Airway epithelial cell (primary cell): ENCODE data around the gene OR4K13. TPM values are rescaled to one million over a fixed set of nuclear protein-coding genes. Genes with fewer than 3 reads are reported as not detected.

Source experiments
- total RNA-seq: library from RNA; depleted of rRNA; stranded (reverse); fragments of >200 nt; gene quantifications from 2 replicates; pipeline ENCODE4 v1.2.3, GENCODE V29; 2015

The OR4K13 gene, protein sequence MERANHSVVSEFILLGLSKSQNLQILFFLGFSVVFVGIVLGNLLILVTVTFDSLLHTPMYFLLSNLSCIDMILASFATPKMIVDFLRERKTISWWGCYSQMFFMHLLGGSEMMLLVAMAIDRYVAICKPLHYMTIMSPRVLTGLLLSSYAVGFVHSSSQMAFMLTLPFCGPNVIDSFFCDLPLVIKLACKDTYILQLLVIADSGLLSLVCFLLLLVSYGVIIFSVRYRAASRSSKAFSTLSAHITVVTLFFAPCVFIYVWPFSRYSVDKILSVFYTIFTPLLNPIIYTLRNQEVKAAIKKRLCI
- not detected in 2 replicates for total RNA-seq

DNA sequence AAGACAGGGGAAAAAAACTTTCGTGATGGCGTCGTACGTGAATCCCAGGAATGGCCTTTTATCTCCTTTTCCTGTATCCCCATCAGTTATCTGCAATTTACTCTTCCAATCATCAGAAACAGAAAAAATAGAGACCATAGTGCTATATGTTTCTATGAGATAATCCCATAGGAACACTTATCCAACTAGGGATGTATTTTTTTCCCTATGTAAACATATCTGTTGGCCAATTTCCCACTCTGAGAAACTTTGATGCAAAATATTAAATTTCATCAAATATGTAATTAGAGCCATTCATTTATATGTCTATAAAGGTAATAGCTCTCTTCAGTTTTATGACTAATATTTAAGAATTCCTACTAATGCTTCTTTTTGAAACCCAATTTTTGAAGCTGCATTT is at the start of gene OR4K13:
OR4K13 (minus strand) TSS at position 101 of the 400 bp plus-strand sequence. CDS start 1,280 bp downstream, outside the sequence.

DNA sequence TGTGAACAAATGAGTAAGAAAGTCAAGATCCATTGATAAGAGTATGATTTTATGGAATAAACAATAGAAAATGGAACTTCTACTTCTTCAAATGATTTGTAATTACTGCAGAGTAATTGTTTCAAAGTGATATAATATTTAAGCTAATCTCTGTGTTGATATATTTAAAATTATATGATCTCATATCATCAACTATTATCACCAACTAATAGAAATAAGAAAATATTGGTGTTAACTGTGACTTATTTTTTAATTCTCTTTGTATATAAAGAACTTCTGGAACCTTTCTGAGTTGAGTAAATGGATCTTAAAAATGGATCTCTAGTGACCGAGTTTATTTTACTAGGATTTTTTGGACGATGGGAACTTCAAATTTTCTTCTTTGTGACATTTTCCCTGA is 23.9 kb upstream of the OR4K13 start, which contains the start of gene OR4L1:
OR4L1 (plus strand) TSS at position 301 of the 400 bp plus-strand sequence; CDS start at position 301, 0 bp downstream.

DNA sequence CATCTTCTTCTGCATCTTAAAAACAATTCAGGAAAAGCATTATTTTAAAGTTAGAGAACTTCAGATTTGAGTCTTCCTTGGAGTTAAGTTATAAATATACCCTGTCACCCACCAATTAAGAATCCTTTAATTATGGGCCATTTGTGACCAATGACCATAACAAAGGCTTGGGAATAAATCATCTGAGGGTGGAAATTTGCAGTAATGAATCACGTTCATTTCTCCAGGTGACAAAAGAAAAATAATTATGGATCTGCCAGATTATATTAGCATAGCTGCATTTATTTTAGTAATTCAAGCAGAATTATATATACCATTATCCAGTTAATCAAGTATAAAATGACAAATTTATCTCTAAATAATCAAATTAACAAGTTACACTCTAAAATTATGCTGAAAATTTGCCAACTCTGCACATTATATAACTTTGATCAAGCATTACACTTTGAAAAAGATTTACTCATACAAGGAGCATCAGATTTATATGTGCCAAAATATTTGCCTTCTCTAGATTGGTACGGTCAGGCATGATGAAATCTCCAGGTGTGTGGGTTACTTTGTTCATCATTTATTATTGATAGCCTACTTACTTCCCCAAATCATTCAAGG is 16.5 kb downstream of the OR4K13 start, which contains the start of gene OR4K14:
OR4K14 (minus strand) TSS at position 51 of the 609 bp plus-strand sequence. CDS start 4,114 bp downstream, outside the sequence.

DNA sequence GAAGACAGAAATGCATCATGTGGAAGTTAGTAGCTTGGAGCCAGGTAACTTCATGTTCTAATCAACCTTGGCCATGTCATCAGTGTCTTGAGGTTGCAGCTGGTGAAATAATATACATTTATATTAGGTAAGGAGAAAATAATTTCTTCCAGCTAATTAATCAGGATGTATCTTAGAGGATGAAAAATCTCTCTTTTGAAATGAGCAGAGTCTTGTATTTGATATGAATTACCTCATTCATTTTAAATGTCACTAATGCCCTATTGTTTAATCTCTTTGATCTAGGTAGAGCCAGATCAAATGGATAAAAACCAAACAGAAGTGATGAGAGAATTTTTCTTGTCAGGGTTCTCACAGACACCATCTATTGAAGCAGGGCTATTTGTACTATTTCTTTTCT is 34.0 kb downstream of the OR4K13 start, which contains the start of gene OR4Q2:
OR4Q2 (plus strand) TSS at position 301 of the 400 bp plus-strand sequence.

Other genes starting within 250 kb of the OR4K13 start
- not detected in 2 replicates for gene OR4N2, start 232.3 kb downstream of the OR4K13 start, total RNA-seq
- gene OR4K2, start 160.9 kb downstream of the OR4K13 start, total RNA-seq, result not detected in 2 replicates
- gene OR4K5, start 115.4 kb downstream of the OR4K13 start, total RNA-seq, result not detected in 2 replicates
- gene OR4K1, start 105.1 kb downstream of the OR4K13 start, total RNA-seq, result not detected in 2 replicates
- not detected in 2 replicates for gene OR4K15, start 60.4 kb downstream of the OR4K13 start, total RNA-seq
- gene OR4Q2, start 33.9 kb downstream of the OR4K13 start, total RNA-seq, result not detected in 2 replicates
- not detected in 2 replicates for gene OR4K14, start 16.7 kb downstream of the OR4K13 start, total RNA-seq
- gene OR4L1, start 24.0 kb upstream of the OR4K13 start, total RNA-seq, result not detected in 2 replicates
- not detected in 2 replicates for gene OR4K17, start 74.7 kb upstream of the OR4K13 start, total RNA-seq
- gene OR4N5, start 102.8 kb upstream of the OR4K13 start, total RNA-seq, result not detected in 2 replicates
- gene OR11G2, start 154.9 kb upstream of the OR4K13 start, total RNA-seq, result not detected in 2 replicates
- not detected in 2 replicates for gene OR11H6, start 187.7 kb upstream of the OR4K13 start, total RNA-seq
- gene OR11H7, start 192.9 kb upstream of the OR4K13 start, total RNA-seq, result not detected in 2 replicates
- not detected in 2 replicates for gene OR11H4, start 203.2 kb upstream of the OR4K13 start, total RNA-seq